CD14-positive monocyte (primary cell): ENCODE results near the gene RAPGEF2. TPM values are rescaled to one million over a fixed set of nuclear protein-coding genes. Genes with fewer than 3 reads are reported as not detected.

Experiments
- DNase-seq, 3 donors: peaks; one replicate each; pipeline ENCODE4 v3.0.0-alpha.2; 2011 to 2022
- H2AFZ ChIP-seq: 2 replicates; pipeline ENCODE4 v1.6.0; 2012; ENCODE audit warnings: mild to moderate bottlenecking, low read depth, low read length, inconsistent platforms; ENCODE audit not compliant: insufficient read depth, poor library complexity, severe bottlenecking
- H3K27ac ChIP-seq, 2 donors: 1 replicate in 1 of 2; 2 replicates in 1 of 2; pipeline ENCODE4 v1.5.1; 2012 to 2013; ENCODE audit warnings: low read length in 2 of 2, control low read depth in 1 of 2, inconsistent platforms in 1 of 2, low read depth in 1 of 2, mild to moderate bottlenecking in 1 of 2
- H3K27me3 ChIP-seq, 2 donors: one replicate each; pipeline versions ENCODE4 v1.6.0 to v1.6.1; 2011 to 2013; ENCODE audit warnings: low read length in 2 of 2; ENCODE audit not compliant: control insufficient read depth in 2 of 2, insufficient read depth in 2 of 2
- H3K36me3 ChIP-seq, 2 donors: replicated peaks in 1 of 2; 1 replicate in 1 of 2; 2 replicates in 1 of 2; pipeline versions ENCODE4 v1.5.1 to v1.6.1; 2012 to 2013; ENCODE audit warnings: low read length in 2 of 2, control low read depth in 1 of 2, inconsistent platforms in 1 of 2, mild to moderate bottlenecking in 1 of 2; ENCODE audit not compliant: insufficient read depth in 2 of 2, control insufficient read depth in 1 of 2
- H3K4me1 ChIP-seq, 2 donors: 1 replicate in 1 of 2; 2 replicates in 1 of 2; pipeline versions ENCODE4 v1.5.1 to v1.6.1; 2012 to 2013; ENCODE audit warnings: low read length in 2 of 2, control low read depth in 1 of 2, inconsistent platforms in 1 of 2, mild to moderate bottlenecking in 1 of 2, moderate library complexity in 1 of 2; ENCODE audit not compliant: insufficient read depth in 2 of 2, control insufficient read depth in 1 of 2
- H3K4me2 ChIP-seq: replicated peaks from 2 replicates; pipeline ENCODE3; 2012; ENCODE audit warnings: low read length, moderate library complexity, mild to moderate bottlenecking; ENCODE audit not compliant: poor library complexity, severe bottlenecking; ENCODE audit errors: extremely low read depth
- H3K4me3 ChIP-seq, 3 experiments: fragments of 200-600 bp in 1 of 3; sonication (generic) in 1 of 3; replicated peaks in 1 of 3; 1 replicate in 2 of 3; 2 replicates in 1 of 3; pipeline ENCODE4 v1.5.1; 2011 to 2013; ENCODE audit warnings: low read length in 3 of 3, mild to moderate bottlenecking in 3 of 3, control low read depth in 2 of 3, low read depth in 2 of 3, inconsistent platforms in 1 of 3, moderate library complexity in 1 of 3
- H3K79me2 ChIP-seq: 2 replicates; pipeline ENCODE4 v1.6.0; 2012; ENCODE audit warnings: mild to moderate bottlenecking, control low read depth, inconsistent platforms, low read length, moderate library complexity; ENCODE audit not compliant: insufficient read depth
- H3K9ac ChIP-seq: 2 replicates; pipeline ENCODE4 v1.6.0; 2017; ENCODE audit warnings: low read length, mild to moderate bottlenecking; ENCODE audit not compliant: insufficient read depth, poor library complexity, severe bottlenecking
- H3K9me3 ChIP-seq, 2 donors: replicated peaks in 1 of 2; 1 replicate in 1 of 2; 2 replicates in 1 of 2; pipeline versions ENCODE4 v1.5.1 to v1.6.1; 2012 to 2013; ENCODE audit warnings: low read length in 2 of 2, control low read depth in 1 of 2; ENCODE audit not compliant: control insufficient read depth in 1 of 2, insufficient read depth in 1 of 2
- H4K20me1 ChIP-seq: 2 replicates; pipeline ENCODE4 v1.6.0; 2012; ENCODE audit warnings: mild to moderate bottlenecking, low read length, control low read depth, moderate library complexity; ENCODE audit not compliant: insufficient read depth
- H3K27ac Mint-ChIP-seq, 7 donors: one replicate each; pipeline ENCODE4 v1.8.0; 2020; ENCODE audit warnings: mild to moderate bottlenecking in 7 of 7, mixed read lengths in 7 of 7, moderate library complexity in 6 of 7, inconsistent platforms in 2 of 7
- H3K27me3 Mint-ChIP-seq, 3 donors: one replicate each; pipeline ENCODE4 v1.8.0; 2021 to 2022; ENCODE audit warnings: low read depth in 3 of 3, mild to moderate bottlenecking in 3 of 3, mixed read lengths in 3 of 3, moderate library complexity in 3 of 3, inconsistent platforms in 1 of 3
- H3K36me3 Mint-ChIP-seq, 2 donors: one replicate each; pipeline ENCODE4 v1.8.0; 2020; ENCODE audit warnings: mixed read lengths in 2 of 2, inconsistent platforms in 1 of 2, mild to moderate bottlenecking in 1 of 2
- H3K4me1 Mint-ChIP-seq: one replicate; pipeline ENCODE4 v1.8.0; 2020; ENCODE audit warnings: mild to moderate bottlenecking, mixed read lengths
- H3K4me3 Mint-ChIP-seq, 2 donors: one replicate each; pipeline ENCODE4 v1.8.0; 2020; ENCODE audit warnings: mild to moderate bottlenecking in 2 of 2, mixed read lengths in 2 of 2, moderate library complexity in 1 of 2
- H3K9me3 Mint-ChIP-seq, 7 donors: one replicate each; pipeline ENCODE4 v1.8.0; 2020 to 2022; ENCODE audit warnings: mixed read lengths in 7 of 7, mild to moderate bottlenecking in 6 of 7, moderate library complexity in 6 of 7, inconsistent platforms in 2 of 7
- WGBS: methylation state at CpG from one replicate; pipeline ENCODE4 v1.1.5; 2013; ENCODE audit warnings: missing lambda C conversion rate; ENCODE audit not compliant: insufficient coverage; 5-methylcytosine and 5-hydroxymethylcytosine counted together
- intact Hi-C, 2 donors: fragments of 100-400 bp; cut with micrococcal nuclease; formaldehyde crosslinking; loops; one replicate each; pipeline versions ENCODE4 v1.15.0 to v1.15.1; 2023
- polyA plus RNA-seq, 3 donors: library from polyadenylated mRNA; depleted of rRNA in 1 of 3; unstranded in 2 of 3; stranded (reverse) in 1 of 3; fragments of 300-500 nt in 2 of 3; fragments of >200 nt in 1 of 3; fragmentation: Illumina TruSeq in 2 of 3; gene quantifications; 1 replicate in 2 of 3; 2 replicates in 1 of 3; pipeline ENCODE4 v1.2.3, GENCODE V29; 2012 to 2021
- TF ChIP-seq, protein P1 (sequence below): fragments of 200-600 bp; IDR thresholded peaks from one replicate; pipeline ENCODE4 v1.8.0; 2022; ENCODE audit warnings: antibody characterized with exemption, mild to moderate bottlenecking

The RAPGEF2 gene
- polyA plus RNA-seq, 3 donors = 1.5 to 29.8 (median 2.0) TPM

DNA sequence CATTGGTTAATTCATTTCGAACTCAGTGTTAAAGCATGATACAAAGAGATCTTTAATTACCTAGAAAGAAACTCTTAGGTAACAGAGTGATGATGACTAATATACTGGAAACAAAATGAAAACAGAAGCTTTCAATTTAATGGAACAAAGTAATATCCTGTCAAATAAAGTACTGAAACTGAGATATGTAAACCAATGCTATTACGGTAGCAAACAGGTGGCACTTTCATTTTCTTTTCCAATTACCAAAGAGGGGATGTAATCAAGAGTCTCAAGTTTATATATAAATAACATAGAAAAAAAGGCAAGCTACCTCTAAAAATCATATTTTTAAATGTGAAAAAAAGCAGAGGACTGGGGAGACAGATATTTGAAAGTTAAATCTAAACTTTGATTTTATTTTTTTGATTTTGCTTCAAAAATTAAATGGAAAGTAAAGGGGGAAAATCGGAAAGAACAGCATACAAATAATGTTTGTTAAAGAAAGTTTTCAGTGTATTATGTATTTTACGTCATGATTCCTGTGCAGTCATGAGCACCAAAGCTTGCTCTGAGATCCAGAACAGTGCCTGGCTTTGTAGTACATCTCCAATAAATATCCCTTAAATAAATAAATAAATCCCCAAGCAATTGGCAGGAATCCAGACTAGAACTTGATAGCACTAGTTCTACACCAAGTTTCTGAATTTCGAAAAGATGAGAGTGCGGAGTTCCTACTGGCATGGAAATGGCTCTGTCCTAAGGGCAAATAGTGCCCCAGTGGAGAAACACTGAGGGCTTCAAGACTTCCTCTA lies 25.0 kb upstream of the RAPGEF2 start:
- no peak overlapping the region for H3K27ac ChIP-seq
- 86% methylated on average over 4 of the region's 6 CpGs for WGBS
- DNase-seq = no peak
- no peaks in the 10 kb centered on the region for H3K4me1 ChIP-seq
- Mint-ChIP-seq H3K36me3 (no peaks in the 10 kb centered on the region), H3K9me3 (no peaks in the 10 kb centered on the region), H3K4me3 (no peak overlapping the region), H3K27me3 (peaks cover 0 to 2% (median 1%) of the 10 kb centered on the region in 3 donors), H3K4me1 (peaks cover 3% of the 10 kb centered on the region), H3K27ac (no peak overlapping the region)
- H2AFZ ChIP-seq = no peak overlapping the region
- intact Hi-C loops = no loop called here
- no peaks in the 10 kb centered on the region for H4K20me1 ChIP-seq
- no peak overlapping the region for H3K4me3 ChIP-seq
- no peak overlapping the region for H3K9ac ChIP-seq
- H3K79me2 ChIP-seq = no peaks in the 10 kb centered on the region
- no peak overlapping the region for H3K4me2 ChIP-seq
- TF ChIP-seq, protein P1, sequence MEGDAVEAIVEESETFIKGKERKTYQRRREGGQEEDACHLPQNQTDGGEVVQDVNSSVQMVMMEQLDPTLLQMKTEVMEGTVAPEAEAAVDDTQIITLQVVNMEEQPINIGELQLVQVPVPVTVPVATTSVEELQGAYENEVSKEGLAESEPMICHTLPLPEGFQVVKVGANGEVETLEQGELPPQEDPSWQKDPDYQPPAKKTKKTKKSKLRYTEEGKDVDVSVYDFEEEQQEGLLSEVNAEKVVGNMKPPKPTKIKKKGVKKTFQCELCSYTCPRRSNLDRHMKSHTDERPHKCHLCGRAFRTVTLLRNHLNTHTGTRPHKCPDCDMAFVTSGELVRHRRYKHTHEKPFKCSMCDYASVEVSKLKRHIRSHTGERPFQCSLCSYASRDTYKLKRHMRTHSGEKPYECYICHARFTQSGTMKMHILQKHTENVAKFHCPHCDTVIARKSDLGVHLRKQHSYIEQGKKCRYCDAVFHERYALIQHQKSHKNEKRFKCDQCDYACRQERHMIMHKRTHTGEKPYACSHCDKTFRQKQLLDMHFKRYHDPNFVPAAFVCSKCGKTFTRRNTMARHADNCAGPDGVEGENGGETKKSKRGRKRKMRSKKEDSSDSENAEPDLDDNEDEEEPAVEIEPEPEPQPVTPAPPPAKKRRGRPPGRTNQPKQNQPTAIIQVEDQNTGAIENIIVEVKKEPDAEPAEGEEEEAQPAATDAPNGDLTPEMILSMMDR = no peak
- H3K36me3 ChIP-seq = no peaks in the 10 kb centered on the region
- H3K9me3 ChIP-seq = no peaks in the 10 kb centered on the region
- H3K27me3 ChIP-seq = no peaks in the 10 kb centered on the region

- Histone ChIP-seq H3K79me2 (no peaks in the 10 kb centered on the region), H3K4me1 (no peaks in the 10 kb centered on the region), H3K9me3 (no peaks in the 10 kb centered on the region), H3K27me3 (no peaks in the 10 kb centered on the region), H3K4me2 (no peak overlapping the region), H3K4me3 (no peak overlapping the region), H3K27ac (no peak overlapping the region), H4K20me1 (no peaks in the 10 kb centered on the region), H3K36me3 (no peaks in the 10 kb centered on the region), H3K9ac (no peak overlapping the region), H2AFZ (no peak overlapping the region)
- intact Hi-C loops = no loop called here
- Mint-ChIP-seq H3K4me1 (peaks cover 3% of the 10 kb centered on the region), H3K27me3 (peaks cover 0 to 2% (median 0%) of the 10 kb centered on the region in 3 donors), H3K36me3 (no peaks in the 10 kb centered on the region), H3K9me3 (no peaks in the 10 kb centered on the region), H3K27ac (no peak overlapping the region), H3K4me3 (no peak overlapping the region)
- 50% methylated on average over 1 of the region's 2 CpGs for whole genome bisulfite sequencing
- TF ChIP-seq, protein P1 = no peak
- no peak for DNase-seq
These were observed 23.8 kb upstream of the RAPGEF2 start for GRCh38 chr4:159079074-159079473.
